ENCODE results near the gene SYCP3.

- TF ChIP-seq CTCF (optimal IDR thresholded peaks at IDR 0.05 in 1 of 3, IDR thresholded peaks at IDR 0.05 in 1 of 3, conservative IDR thresholded peaks at IDR 0.05 in 1 of 3; ENCODE audit: extremely low read depth in 1 of 3, insufficient read depth in 2 of 3, low read length in 3 of 3) (no peak), EZH2 (IDR thresholded peaks at IDR 0.05; ENCODE audit: low read length) (no peak)
These were observed 47.7 kb downstream of the SYCP3 start for GRCh38 chr12:101691503-101692096.

Measured in keratinocyte (primary cell).